NK-92 (cell line): ENCODE data around the gene ORC5.
"Not testable (repeated sequence)": the region's sequence is repeated elsewhere in the genome, so short reads cannot be mapped to it uniquely, and the experiment has no call there.

ENCODE experiments used
- DNase-seq: peaks from one replicate; lab custom pipeline; 2025; ENCODE audit not compliant: unreplicated experiment; lab: John Stamatoyannopoulos, UW

The ORC5 gene

DNA sequence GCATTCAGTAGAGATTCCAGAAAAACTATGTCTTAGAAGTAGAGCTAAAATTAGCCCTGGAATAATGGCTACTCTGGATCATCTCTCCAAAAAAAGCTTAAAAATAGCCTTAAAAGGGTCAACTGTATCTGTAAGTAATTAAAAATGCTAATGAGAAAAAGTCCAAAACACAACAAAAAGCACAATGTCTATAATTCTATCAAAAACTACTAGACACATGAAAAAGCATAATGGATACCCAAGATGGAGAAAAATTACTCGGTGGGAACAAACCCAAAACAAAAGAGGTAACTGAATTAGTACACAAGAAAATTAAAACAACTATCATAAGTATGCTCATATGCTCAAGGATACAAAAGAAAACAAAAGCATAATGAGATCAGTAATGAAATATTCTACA is 15.4 kb downstream of the ORC5 start:
- DNase-seq, result no peak

DNA sequence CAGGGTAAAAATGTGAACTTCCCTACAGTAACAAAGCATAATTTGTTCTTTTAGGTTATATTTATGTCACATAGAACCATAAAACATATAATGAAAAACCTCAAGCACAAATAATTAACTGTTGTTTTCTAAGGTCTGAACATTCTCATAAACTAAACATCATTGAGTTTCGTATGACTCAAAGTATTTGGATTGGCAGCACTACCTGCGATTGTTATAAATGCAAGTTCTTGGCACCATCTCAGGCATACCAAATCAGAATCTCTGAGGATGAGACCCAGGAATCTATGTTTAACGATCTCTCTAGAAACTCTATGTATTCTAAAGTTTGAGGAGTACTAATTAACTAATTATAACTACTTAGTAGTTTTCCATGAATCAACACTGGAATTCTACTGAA is 22.5 kb downstream of the ORC5 start:
- no peak for DNase-seq

GRCh38 chr7:104179178-104179577 is 28.6 kb downstream of the ORC5 start:
- no peak for DNase-seq

DNA sequence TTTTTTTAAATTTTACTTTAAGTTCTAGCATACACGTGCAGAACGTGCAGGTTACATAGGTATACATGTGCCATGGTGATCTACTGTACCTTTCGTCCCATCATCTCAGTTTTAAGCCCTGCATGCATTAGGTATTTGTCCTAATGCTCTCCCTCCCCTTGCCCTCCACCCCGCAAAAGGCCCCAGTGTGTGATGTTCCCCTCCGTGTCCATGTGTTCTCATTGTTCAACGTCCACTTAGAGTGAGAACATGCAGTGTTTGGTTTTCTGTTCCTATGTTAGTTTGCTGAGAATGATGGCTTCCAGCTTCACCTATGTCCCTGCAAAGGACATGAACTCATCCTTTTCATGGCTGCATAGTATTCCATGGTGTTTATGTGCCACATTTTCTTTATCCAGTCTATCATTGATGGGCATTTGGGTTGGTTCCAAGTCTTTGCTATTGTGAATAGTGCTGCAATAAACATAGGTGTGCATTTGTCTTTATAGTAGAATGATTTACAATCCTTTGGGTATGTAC is 30.2 kb downstream of the ORC5 start:
- DNase-seq, result not testable (repeated sequence)

- DNase-seq, result no peak
These were observed 31.5 kb downstream of the ORC5 start for GRCh38 chr7:104176332-104176731.

- DNase-seq, result no peak
These were observed 32.3 kb downstream of the ORC5 start for GRCh38 chr7:104175361-104175984.

DNA sequence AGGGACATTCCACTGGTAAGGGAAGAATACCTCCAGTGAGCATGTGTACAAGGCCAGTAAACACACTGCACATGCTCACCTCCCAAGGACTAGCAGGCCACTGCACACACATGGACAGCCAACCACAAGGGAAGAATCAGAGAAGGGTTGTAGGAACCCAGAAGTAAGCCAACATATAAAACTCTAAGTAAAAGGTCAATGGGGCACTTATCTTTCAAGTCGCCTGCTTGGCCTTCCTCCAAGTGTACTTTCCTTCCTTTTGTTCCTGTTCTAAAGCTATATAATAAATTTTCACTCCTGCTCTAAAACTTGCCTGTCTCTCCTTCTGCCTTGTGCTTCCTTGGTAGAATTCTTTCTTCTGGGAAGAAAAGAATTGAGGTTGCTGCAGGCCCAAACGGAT is 33.0 kb downstream of the ORC5 start:
- DNase-seq, result no peak

- no peak for DNase-seq
These were observed 45.7 kb downstream of the ORC5 start for GRCh38 chr7:104162081-104162480.

DNA sequence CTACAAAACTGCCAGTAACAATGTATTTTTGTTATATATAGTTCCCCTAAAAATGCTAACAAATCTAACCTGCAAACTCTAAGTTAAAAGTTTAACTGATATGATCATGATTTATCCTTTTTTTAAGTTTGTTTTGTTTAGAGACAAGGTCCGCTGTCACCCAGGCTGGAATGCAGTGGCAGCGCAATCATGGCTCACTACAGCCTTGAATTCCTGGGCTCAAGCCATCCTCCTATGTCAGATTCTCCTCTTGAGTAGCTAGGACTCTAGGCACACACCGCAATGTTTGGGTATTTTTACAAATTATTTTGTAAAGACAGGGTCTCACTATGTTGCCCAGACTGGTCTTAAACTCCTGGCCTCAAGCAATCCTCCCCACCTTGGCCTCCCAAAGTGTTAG is 46.6 kb downstream of the ORC5 start:
- no peak for DNase-seq

- DNase-seq, result no peak
These were observed 47.4 kb downstream of the ORC5 start for GRCh38 chr7:104160375-104160774.

DNA sequence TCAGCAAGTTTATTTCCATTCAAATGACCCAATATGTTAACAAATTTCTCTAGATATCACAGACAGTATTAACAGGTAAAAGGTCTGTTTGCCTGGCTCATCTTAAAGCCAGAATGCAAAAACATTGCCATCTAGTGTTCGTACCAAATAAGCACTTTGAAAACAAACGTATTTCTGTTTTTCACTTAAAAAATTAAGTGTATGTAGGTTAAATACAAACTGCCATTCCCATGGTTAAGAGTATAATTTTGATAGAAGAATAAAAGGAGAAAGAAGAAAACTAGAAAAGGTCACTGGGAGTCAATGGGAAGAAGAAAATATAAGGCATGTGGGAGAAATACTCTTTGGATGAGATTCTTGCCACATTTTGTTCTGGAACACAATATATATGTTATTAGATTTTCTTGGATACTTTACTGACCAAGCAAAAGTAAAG is 51.0 kb downstream of the ORC5 start:
- DNase-seq, result no peak

DNA sequence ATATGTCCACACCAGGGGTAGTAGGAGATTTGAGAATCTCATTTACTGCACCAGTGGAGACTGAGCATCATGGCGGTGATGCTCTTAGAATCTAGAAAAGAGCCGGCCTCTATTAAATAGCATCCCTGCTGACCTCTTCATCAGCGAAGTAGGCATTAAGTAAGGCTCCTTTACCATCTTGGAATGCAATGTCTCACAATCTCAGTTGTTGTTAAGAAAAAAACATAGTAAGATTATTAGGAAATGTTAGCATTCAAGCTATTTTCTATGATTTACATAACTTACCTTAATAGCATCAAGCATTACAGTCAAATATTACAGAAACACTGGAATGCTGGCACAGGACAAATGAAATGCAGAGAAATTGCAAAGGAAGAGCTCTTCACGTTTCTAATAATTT is 54.5 kb downstream of the ORC5 start:
- DNase-seq, result no peak

- DNase-seq, result no peak
These were observed 55.3 kb downstream of the ORC5 start for GRCh38 chr7:104152468-104152867.

DNA sequence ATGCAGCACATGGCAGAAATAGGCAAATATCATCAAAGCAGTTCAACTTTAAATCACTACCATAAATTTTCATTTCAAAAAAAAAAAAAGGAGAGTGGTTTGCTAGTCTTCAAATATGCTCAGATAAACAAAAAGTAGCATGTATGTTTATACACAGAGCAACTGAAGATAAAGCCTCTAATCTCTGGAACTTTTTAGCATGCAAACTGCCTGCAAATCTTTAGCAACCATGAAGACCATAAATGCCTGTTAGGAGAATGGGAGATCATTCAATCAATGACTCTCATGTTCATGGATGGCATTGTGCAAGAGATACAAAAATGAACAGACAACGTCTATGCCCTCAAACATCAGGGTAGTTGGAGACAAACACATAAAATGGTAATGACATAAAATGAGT is 57.3 kb downstream of the ORC5 start:
- no peak for DNase-seq

DNA sequence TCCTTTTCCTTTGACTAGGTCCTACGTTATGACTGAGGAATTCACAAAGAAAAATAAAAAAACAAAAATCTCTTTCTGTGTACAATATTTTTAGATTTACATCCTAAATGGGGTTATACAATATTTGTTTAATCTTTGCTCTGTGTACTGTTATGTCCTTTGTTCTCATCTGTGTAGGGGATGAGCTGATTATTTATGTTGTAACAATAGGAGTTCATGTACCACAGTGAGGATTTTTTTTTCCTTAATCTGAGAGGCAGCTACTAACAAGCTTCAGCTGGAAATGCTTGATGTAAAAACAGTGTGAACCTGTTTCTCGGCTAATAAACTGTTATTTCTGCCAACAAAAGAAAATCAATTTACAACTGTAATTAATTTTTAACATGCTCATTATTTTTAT is 58.0 kb downstream of the ORC5 start:
- no peak for DNase-seq

- DNase-seq, result no peak
These were observed 65.7 kb downstream of the ORC5 start for GRCh38 chr7:104142147-104142546.

DNA sequence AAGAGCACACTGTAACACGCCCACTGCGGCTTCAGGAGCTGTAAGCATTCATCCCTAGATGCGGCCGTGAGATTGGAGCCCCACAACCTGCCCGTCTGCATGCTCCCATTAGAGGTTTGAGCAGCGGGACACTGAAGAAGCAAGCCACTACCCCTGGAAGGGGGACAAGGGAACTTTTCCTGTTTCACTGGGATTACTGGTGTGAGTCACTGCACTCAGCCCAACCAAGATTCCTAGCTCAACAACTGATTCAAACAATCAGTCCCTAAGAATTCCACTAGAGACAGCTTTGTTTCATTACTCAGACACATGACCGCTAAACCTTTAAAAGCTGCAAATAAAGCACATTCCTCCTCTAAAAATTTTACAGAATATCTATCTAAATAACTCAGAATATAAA is 69.8 kb downstream of the ORC5 start:
- no peak for DNase-seq

DNA sequence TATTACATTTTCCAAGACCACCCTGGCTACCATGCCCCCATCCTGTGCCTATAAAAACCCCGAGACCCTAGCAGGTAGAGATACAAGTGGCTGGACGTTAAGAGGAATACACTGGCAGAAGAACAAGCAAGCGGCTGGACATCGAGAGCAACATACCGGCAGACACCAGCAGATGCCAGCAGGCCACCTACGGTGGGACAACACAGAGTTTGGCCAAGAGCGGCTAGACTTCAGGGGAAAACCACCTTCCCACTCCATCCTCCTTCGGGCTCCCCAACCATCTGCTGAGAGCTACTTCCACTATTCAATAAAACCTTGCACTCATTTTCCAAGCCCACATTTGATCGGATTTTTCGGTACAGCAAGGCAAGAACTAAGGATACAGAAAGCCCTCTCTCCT is 70.3 kb downstream of the ORC5 start:
- no peak for DNase-seq

- no peak for DNase-seq
These were observed 70.8 kb downstream of the ORC5 start for GRCh38 chr7:104136981-104137380.

- no peak for DNase-seq
These were observed 71.3 kb downstream of the ORC5 start for GRCh38 chr7:104136561-104136960.

GRCh38 chr7:104135760-104136558 is 71.9 kb downstream of the ORC5 start:
- no peak for DNase-seq

DNA sequence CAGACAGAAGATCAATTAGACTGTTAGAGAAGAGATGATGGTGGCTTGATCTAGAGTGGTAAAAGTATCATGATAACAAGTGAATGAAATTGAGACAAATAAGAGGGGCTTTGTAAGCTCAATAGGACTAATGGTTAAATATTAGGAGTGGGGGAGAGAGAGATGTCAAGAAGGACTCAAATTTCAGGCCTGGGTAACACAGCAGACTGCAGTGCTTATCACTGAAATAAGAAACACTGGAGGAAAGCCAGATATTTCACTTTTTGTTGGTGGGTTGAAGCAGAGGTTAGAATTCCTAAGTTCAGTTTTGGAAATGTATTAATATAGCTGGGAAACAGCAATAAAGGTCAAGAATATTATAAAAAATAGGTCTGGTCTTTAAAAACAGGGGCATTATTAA is 74.6 kb downstream of the ORC5 start:
- no peak for DNase-seq

DNA sequence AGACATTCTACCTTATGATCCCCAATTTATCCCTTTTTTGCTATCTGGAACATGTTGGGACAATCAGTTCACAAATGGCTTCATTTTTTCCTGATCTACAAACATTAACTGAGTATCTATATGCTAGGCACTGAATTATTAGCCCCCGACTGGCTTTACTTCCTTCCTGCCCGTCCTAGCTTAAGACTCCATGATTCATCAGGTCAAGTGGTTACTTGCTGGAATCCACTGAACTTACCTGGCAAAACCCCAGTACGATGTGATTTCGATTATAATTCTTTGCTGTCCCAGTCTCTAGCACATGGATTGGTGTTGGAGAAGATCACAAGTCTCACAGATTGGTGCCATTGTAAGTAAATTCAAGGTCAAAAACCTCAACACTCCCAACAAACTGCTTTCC is 77.1 kb downstream of the ORC5 start:
- no peak for DNase-seq
